ENCODE measurements around the gene ARHGAP40.

The ARHGAP40 gene

GRCh38 chr20:38617830-38618196 is 16.2 kb downstream of the ARHGAP40 start:
- DNase-seq (ENCODE audit: low spot score) = no peak

- no peak for DNase-seq (ENCODE audit: low spot score)
These were observed 18.8 kb downstream of the ARHGAP40 start for GRCh38 chr20:38620441-38620840.

GRCh38 chr20:38623061-38623460 is 21.5 kb downstream of the ARHGAP40 start:
- DNase-seq (ENCODE audit: low spot score) = no peak

GRCh38 chr20:38624084-38624483 is 22.5 kb downstream of the ARHGAP40 start:
- no peak for DNase-seq (ENCODE audit: low spot score)

GRCh38 chr20:38625896-38626295 is 24.3 kb downstream of the ARHGAP40 start:
- no peak for DNase-seq (ENCODE audit: low spot score)

GRCh38 chr20:38626921-38627659 is 25.5 kb downstream of the ARHGAP40 start:
- no peak for DNase-seq (ENCODE audit: low spot score)

GRCh38 chr20:38628580-38629470 is 27.2 kb downstream of the ARHGAP40 start:
- DNase-seq (ENCODE audit: low spot score) = no peak

GRCh38 chr20:38629979-38630378 is 28.4 kb downstream of the ARHGAP40 start:
- no peak for DNase-seq (ENCODE audit: low spot score)

- no peak for DNase-seq (ENCODE audit: low spot score)
These were observed 29.1 kb downstream of the ARHGAP40 start for GRCh38 chr20:38630727-38631126.

- DNase-seq (ENCODE audit: low spot score) = no peak
These were observed 29.8 kb downstream of the ARHGAP40 start for GRCh38 chr20:38631155-38632022.

- peak; percentile 88 for DNase-seq (ENCODE audit: low spot score)
These were observed 32.0 kb downstream of the ARHGAP40 start for GRCh38 chr20:38633577-38634093.

- DNase-seq (ENCODE audit: low spot score) = no peak
These were observed 34.2 kb downstream of the ARHGAP40 start for GRCh38 chr20:38635721-38636288.

GRCh38 chr20:38640521-38640920 is 38.9 kb downstream of the ARHGAP40 start:
- DNase-seq (ENCODE audit: low spot score) = no peak

GRCh38 chr20:38642498-38642897 is 40.9 kb downstream of the ARHGAP40 start:
- no peak for DNase-seq (ENCODE audit: low spot score)

GRCh38 chr20:38644588-38645260 is 43.1 kb downstream of the ARHGAP40 start:
- DNase-seq (ENCODE audit: low spot score) = no peak

GRCh38 chr20:38645351-38645750 is 43.7 kb downstream of the ARHGAP40 start:
- DNase-seq (ENCODE audit: low spot score) = no peak

GRCh38 chr20:38645980-38646858 is 44.6 kb downstream of the ARHGAP40 start:
- peak; percentile 94 for DNase-seq (ENCODE audit: low spot score)

- DNase-seq (ENCODE audit: low spot score) = peak; percentile 67
These were observed 47.8 kb downstream of the ARHGAP40 start for GRCh38 chr20:38649275-38649891.

- DNase-seq (ENCODE audit: low spot score) = no peak
These were observed 48.4 kb downstream of the ARHGAP40 start for GRCh38 chr20:38650010-38650409.

- DNase-seq (ENCODE audit: low spot score) = no peak
These were observed 49.5 kb downstream of the ARHGAP40 start for GRCh38 chr20:38651154-38651553.

Measured in D341Med (cell line).